ENCODE data around the gene ANKRD12.
"Not testable (repeated sequence)": the region's sequence is repeated elsewhere in the genome, so short reads cannot be mapped to it uniquely, and the experiment has no call there.

The ANKRD12 gene

DNA sequence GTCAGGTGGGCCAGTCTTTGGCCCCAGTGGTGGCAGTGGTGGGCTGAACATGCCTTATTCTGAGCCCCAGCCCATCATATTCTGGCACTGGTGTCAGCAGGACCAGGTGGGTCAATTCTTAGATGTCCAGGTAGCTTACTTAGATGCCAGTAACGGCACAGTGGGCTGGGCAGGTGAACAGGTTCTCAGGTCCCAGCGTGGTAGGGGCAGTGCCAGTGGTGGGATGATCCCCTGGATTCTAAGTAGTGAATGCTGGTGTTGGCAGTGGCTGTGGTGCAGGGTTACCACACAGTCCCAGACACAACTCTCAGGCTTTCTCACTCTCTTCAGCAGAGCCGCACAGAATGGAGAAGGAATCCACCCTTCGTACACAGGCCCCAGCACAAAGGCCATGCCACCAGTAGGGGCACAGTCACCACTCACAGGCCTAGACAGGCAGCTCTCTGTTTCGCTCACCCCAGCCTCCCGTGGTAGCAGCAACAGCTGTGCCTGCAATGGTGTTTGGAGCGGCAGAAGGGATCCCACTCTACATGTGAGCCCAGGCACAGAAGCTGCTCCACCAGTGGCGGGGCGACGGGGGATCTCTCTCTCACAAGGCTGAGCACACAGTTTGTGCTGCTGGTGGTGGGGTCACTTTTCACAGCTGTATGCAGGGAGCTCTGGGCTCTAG, 97.3 kb downstream of the ANKRD12 start:
- no peak for DNase-seq
- Mint-ChIP-seq H3K27me3 (no peaks in the 10 kb centered on the region), H3K9me3 (peaks cover 14% of the 10 kb centered on the region), H3K4me3 (no peak overlapping the region), H3K36me3 (ENCODE audit: low read depth) (peaks cover 95% of the 10 kb centered on the region), H3K4me1 (ENCODE audit: low read depth) (peaks cover 30% of the 10 kb centered on the region), H3K27ac (peak overlapping the region; percentile 7)

DNA sequence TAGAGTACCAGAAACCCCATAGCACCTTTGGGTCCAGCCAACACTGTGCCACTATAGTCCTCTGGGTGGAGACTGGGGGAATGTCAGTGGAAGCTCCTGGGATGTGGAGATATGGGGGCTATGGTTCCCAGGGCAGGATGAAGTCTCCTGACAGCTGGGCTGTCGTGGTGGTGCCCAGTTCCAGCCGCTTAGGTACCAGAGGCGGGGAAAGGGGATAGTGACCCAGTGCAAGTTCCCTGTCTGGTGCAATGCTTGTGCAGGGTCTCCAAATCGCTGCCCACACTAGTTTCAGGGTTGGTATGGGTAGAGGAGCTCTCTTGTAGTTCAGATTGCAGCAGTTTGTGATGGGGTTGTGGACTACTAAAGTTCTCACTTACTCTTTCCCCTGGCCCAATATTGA, 97.9 kb downstream of the ANKRD12 start:
- Mint-ChIP-seq H3K4me1 (ENCODE audit: low read depth) (peaks cover 24% of the 10 kb centered on the region), H3K27me3 (no peaks in the 10 kb centered on the region), H3K9me3 (peaks cover 14% of the 10 kb centered on the region), H3K27ac (peak overlapping the region; percentile 38), H3K4me3 (no peak overlapping the region), H3K36me3 (ENCODE audit: low read depth) (peaks cover 95% of the 10 kb centered on the region)
- no peak for DNase-seq

DNA sequence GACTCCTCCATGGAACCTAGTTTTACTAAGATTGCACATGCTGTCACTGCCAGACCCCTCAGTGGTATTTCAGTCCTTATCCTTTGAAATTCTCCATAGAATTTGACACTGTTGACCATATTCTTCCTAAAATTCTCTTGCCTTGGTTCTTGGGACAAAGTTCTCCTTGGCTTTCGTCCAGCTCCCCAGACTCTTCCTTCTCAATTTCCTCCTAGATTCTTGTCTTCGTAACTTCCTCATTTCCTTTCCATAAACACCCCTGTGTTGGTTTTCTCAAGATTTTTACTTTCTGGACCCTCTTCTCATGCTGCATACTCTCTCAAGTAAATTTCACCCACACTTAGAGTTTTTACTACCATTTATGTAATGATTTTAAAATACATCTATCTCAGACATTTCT, 101.4 kb downstream of the ANKRD12 start:
- Mint-ChIP-seq H3K4me1 (ENCODE audit: low read depth) (peaks cover 14% of the 10 kb centered on the region), H3K27me3 (no peaks in the 10 kb centered on the region), H3K4me3 (no peak overlapping the region), H3K36me3 (ENCODE audit: low read depth) (peaks cover 87% of the 10 kb centered on the region), H3K27ac (peak overlapping the region; percentile 7), H3K9me3 (no peaks in the 10 kb centered on the region)
- DNase-seq = no peak

DNA sequence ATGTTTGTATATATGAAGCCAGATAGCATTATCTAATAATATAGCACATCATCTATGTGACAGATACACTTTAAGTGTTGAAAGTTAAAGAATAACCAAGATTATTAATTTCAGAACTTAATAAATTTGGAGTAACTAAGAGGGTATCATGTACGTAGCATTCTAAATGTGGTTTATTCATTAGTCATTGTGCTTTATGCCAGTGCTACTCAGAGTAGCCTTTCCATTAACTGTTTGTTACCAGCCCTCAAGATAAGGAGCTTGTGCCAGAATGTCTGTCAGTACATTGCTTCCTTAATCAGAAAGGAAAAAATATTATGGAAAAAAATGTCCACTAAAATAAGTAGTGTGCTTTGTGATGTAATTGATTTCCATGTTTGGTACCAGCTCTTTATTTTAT, 103.1 kb downstream of the ANKRD12 start:
- no peak overlapping the region for H3K4me3 Mint-ChIP-seq
- H3K36me3 Mint-ChIP-seq (ENCODE audit: low read depth) = peaks cover 86% of the 10 kb centered on the region
- H3K27me3 Mint-ChIP-seq = no peaks in the 10 kb centered on the region
- peaks cover 24% of the 10 kb centered on the region for H3K4me1 Mint-ChIP-seq (ENCODE audit: low read depth)
- DNase-seq = no peak
- H3K9me3 Mint-ChIP-seq = no peaks in the 10 kb centered on the region
- peak overlapping the region; percentile 76 for H3K27ac Mint-ChIP-seq

DNA sequence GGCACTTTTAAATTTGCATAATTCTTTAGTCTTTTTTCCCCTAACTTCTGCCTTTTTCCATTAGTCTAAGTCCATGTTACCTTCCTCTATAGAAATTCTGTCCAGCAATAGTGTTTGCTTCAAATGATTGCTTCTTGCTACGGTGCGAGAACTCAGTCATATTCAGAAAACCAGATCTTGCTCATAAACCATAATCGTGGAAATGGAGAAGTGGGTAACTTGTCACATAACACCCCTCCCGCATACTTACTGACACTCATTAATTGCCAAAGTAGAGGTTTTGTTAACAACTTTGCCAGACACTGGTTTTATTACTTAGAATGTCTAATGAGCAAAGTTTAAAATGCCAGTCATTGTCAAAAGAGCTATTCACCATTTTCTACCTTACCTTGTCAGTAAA, 103.7 kb downstream of the ANKRD12 start:
- Mint-ChIP-seq H3K27me3 (no peaks in the 10 kb centered on the region), H3K4me3 (no peak overlapping the region), H3K4me1 (ENCODE audit: low read depth) (peaks cover 24% of the 10 kb centered on the region), H3K36me3 (ENCODE audit: low read depth) (peaks cover 84% of the 10 kb centered on the region), H3K27ac (peak overlapping the region; percentile 76), H3K9me3 (no peaks in the 10 kb centered on the region)
- no peak for DNase-seq

DNA sequence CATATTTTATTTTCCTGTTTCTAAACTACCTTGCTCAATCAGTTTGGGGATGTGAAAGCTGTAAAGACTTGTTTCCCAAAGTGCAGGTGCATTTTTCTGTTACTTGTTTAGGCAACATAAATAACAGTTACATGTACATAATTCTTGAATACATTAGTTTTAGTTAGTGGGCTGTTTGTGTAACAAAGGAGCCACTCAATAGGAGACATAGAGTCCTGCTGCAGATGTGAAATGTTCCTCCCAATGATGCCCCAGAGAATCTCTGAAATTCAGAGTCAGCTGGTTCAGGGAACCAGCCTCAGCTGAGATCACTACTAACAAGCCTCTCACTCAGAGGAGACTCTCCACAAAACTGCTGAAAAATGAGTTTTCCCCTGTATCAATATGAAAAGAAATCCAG, 106.4 kb downstream of the ANKRD12 start:
- H3K27ac Mint-ChIP-seq = peak overlapping the region; percentile 72
- no peak overlapping the region for H3K4me3 Mint-ChIP-seq
- H3K4me1 Mint-ChIP-seq (ENCODE audit: low read depth) = peaks cover 24% of the 10 kb centered on the region
- no peaks in the 10 kb centered on the region for H3K9me3 Mint-ChIP-seq
- no peak for DNase-seq
- H3K27me3 Mint-ChIP-seq = no peaks in the 10 kb centered on the region
- H3K36me3 Mint-ChIP-seq (ENCODE audit: low read depth) = peaks cover 79% of the 10 kb centered on the region

DNA sequence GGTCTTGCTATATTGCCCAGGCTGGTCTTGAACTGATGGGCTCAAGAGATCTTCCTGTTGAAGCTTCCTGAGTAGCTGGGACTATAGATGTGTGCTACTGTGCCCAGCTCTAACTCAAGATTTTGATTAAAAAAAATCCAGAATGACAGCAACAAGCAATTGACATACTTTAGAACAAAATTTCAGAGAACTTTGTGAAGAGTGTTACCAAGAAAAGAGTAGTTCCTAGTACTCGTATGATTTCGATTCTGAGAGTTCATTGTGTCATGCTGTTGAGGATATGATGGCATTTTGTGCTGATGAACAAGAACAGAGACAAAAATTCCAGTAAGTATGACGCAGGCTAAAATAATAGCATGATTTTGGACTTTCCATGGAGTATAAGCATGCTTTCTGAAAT, 107.8 kb downstream of the ANKRD12 start:
- Mint-ChIP-seq H3K9me3 (no peaks in the 10 kb centered on the region), H3K4me3 (no peak overlapping the region), H3K27ac (peak overlapping the region; percentile 72), H3K4me1 (ENCODE audit: low read depth) (peaks cover 19% of the 10 kb centered on the region), H3K36me3 (ENCODE audit: low read depth) (peaks cover 73% of the 10 kb centered on the region), H3K27me3 (no peaks in the 10 kb centered on the region)
- no peak for DNase-seq

DNA sequence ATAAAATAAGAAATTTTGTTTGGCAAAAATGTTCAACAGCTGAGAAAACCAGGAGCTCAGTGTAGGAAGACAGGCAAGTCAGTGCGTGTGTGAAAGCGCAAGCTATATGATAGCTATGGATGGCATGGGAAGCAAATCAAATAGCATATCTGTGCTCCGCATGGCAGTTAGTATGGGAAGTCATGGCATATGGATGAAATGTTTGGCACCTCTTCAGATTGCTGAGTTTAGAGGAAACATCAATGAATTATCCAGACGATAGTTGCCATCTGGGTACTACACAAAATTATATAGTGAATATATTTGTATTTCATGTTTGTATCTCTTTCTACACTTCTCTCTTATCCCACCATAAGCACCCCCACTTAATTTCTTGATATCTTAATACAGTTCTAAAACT, 112.1 kb downstream of the ANKRD12 start:
- no peaks in the 10 kb centered on the region for H3K27me3 Mint-ChIP-seq
- H3K36me3 Mint-ChIP-seq (ENCODE audit: low read depth) = peaks cover 75% of the 10 kb centered on the region
- no peak for DNase-seq
- no peak overlapping the region for H3K4me3 Mint-ChIP-seq
- peaks cover 6% of the 10 kb centered on the region for H3K4me1 Mint-ChIP-seq (ENCODE audit: low read depth)
- H3K9me3 Mint-ChIP-seq = no peaks in the 10 kb centered on the region
- no peak overlapping the region for H3K27ac Mint-ChIP-seq

DNA sequence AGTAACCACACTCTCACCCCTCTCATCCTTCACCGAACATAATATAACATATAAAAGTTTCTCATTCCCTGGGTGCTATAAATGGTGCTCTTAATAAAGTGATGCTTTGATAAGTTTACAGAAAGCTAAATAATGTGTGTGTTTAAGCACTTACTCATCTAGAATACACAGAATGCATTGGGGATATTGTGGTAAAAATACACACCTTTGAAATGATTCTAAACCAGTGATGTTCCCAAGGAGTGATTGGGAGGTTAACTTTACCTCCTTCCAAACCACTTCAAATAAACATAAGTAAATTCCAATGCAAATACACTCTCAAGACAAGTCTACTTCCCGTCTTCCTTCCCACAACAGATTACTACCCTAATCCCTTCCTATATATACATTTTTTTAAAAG, 112.7 kb downstream of the ANKRD12 start:
- H3K36me3 Mint-ChIP-seq (ENCODE audit: low read depth) = peaks cover 75% of the 10 kb centered on the region
- H3K27me3 Mint-ChIP-seq = no peaks in the 10 kb centered on the region
- H3K4me3 Mint-ChIP-seq = no peak overlapping the region
- no peak for DNase-seq
- no peaks in the 10 kb centered on the region for H3K9me3 Mint-ChIP-seq
- peaks cover 4% of the 10 kb centered on the region for H3K4me1 Mint-ChIP-seq (ENCODE audit: low read depth)
- H3K27ac Mint-ChIP-seq = no peak overlapping the region

DNA sequence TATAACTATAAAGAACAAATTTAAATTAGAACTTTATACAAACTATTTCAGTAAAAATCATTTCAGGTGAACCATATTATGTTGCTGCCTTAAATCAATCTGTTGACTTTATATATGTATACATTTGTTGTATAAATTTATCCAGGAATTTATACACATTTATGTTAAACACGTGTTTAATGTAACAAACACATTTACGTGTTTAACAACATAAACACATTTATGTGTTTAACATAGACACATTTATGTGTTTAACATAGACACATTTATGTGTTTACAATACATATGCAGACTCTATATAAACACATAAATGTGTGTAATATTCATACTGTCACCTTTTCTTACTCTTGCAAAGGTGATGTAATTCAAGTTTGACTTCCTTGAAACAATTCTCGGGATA, 122.6 kb downstream of the ANKRD12 start:
- H3K9me3 Mint-ChIP-seq = peaks cover 5% of the 10 kb centered on the region
- peaks cover 16% of the 10 kb centered on the region for H3K4me1 Mint-ChIP-seq (ENCODE audit: low read depth)
- no peak for DNase-seq
- no peaks in the 10 kb centered on the region for H3K27me3 Mint-ChIP-seq
- no peak overlapping the region for H3K27ac Mint-ChIP-seq
- H3K36me3 Mint-ChIP-seq (ENCODE audit: low read depth) = peaks cover 84% of the 10 kb centered on the region
- no peak overlapping the region for H3K4me3 Mint-ChIP-seq

DNA sequence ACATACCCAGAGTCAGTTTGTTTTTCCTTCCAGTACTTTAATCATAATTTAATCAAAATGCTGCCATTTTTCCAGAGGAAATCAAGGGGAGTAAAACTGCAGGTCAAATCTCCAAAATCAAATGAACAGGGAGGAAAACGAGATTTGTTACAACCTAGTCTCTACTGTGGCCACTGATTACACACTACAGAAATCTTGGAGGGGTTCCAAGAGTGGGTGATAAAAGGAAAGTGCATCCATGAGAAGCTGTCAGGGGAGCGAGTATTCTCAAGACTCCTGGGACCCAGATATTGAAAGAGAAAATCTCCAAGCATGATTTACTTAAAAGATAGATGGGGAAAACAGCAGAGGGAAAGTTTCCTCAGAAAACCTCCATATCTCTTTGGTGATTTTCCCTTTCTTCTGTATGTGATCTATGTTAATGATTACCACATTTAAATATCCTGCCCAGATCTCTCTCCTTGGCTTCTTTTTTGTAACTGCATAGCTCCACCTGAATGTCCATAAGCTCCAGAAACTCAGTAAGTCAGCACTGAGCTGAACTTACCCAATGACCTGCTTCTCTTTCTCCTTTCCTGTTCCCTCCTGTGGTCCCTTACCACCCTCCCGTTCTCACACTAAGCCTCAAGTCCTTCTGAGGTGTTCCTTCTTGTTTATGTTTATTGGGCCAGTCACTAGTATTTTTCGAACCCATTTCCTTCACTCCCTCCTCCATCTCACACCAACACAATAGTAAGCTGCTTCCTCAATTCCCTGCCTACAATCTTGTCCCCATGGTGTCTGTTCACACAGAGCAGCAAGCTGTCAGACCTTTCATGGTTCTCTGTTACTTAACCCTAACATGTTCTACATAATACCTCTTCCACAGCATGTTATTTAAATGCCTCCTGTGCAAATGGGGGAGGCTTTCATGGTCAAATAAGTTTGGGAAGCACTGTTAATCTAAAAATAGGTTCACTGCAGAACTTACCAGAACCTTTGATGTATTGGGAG, 124.1 kb downstream of the ANKRD12 start:
- DNase-seq = no peak
- H3K36me3 Mint-ChIP-seq (ENCODE audit: low read depth) = peaks cover 84% of the 10 kb centered on the region
- H3K27ac Mint-ChIP-seq = peak overlapping the region; percentile 13
- no peak overlapping the region for H3K4me3 Mint-ChIP-seq
- no peaks in the 10 kb centered on the region for H3K27me3 Mint-ChIP-seq
- H3K9me3 Mint-ChIP-seq = peaks cover 2% of the 10 kb centered on the region
- H3K4me1 Mint-ChIP-seq (ENCODE audit: low read depth) = peaks cover 16% of the 10 kb centered on the region

DNA sequence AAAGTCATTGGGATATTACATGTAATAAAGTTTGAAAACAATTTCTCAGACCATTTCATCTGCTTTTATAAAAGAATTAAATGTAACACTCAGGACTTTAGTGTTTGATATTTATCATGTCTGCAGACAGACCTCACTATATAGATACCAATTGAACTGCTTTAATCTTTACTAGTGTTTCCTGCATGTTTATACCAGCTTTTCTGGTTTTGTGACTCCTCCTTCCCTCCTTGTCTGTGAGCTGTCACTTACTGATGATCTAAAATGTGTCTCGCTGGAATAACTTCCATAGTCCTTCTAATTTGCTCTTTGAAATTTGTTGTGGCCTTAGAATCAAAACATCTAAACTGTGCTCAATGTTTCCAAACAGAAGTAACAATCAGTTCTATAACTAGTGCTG, 126.7 kb downstream of the ANKRD12 start:
- H3K4me1 Mint-ChIP-seq (ENCODE audit: low read depth) = peaks cover 5% of the 10 kb centered on the region
- H3K27ac Mint-ChIP-seq = peak overlapping the region; percentile 12
- peaks cover 80% of the 10 kb centered on the region for H3K36me3 Mint-ChIP-seq (ENCODE audit: low read depth)
- peaks cover 5% of the 10 kb centered on the region for H3K9me3 Mint-ChIP-seq
- H3K4me3 Mint-ChIP-seq = no peak overlapping the region
- DNase-seq = no peak
- H3K27me3 Mint-ChIP-seq = no peaks in the 10 kb centered on the region

DNA sequence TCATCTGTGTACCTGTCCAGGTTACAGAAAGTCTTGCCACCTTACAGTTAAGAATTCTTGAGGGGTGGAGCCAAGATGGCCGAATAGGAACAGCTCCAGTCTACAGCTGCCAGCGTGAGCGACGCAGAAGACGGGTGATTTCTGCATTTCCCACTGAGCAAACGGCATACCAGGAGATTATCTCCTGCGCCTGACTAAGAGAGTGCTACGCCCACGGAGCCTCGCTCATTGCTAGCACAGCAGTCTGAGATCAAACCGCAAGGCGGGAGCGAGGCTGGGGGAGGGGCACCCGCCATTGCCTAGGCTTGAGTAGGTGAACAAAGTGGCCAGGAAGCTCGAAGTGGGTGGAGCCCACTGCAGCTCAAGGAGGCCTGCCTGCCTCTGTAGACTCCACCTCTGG, 128.2 kb downstream of the ANKRD12 start:
- H3K36me3 Mint-ChIP-seq (ENCODE audit: low read depth) = peaks cover 86% of the 10 kb centered on the region
- not testable (repeated sequence) for H3K4me3 Mint-ChIP-seq; H3K27ac Mint-ChIP-seq; DNase-seq; H3K27me3 Mint-ChIP-seq; H3K4me1 Mint-ChIP-seq (ENCODE audit: low read depth); H3K9me3 Mint-ChIP-seq

DNA sequence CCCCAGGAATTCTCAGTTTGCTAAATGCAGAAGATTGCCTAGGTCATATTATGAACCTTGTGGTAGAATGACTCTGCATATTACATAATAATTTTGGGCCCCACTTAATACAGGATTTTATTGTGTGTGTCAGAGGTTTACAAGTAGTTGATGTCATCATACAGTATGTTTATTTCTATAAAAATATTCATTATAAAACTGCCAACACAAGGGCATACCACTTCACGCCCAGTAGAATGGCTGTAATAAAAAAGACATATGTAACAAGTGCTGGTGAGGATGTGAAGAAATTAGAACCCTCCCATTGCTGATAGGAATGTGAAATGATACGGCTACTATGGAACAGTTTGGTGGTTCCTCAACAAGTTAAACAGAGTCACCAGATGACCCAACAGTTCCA, 136.6 kb downstream of the ANKRD12 start:
- H3K27me3 Mint-ChIP-seq = no peaks in the 10 kb centered on the region
- no peaks in the 10 kb centered on the region for H3K4me1 Mint-ChIP-seq (ENCODE audit: low read depth)
- no peak overlapping the region for H3K27ac Mint-ChIP-seq
- peaks cover 81% of the 10 kb centered on the region for H3K36me3 Mint-ChIP-seq (ENCODE audit: low read depth)
- H3K9me3 Mint-ChIP-seq = peaks cover 2% of the 10 kb centered on the region
- DNase-seq = no peak
- no peak overlapping the region for H3K4me3 Mint-ChIP-seq

DNA sequence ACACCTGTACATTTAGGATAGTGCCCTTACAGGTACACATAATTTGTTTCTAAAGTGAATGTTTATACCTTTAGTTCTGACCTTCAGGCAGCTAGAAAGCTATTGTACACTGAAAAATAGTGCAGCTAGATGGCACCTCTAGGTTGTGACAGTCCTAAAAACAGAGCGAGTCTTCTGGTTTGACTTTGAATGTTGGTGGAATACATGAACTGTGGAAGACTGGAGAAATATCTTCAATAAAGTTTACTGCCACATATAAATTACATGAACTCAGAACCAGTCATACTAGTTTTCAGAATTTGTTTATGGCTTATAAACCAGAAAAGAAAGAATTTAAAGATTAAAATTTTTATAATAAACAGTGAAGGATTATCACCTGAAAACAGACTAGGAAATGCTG, 139.3 kb downstream of the ANKRD12 start:
- DNase-seq = no peak
- Mint-ChIP-seq H3K4me3 (no peak overlapping the region), H3K27ac (no peak overlapping the region), H3K27me3 (no peaks in the 10 kb centered on the region), H3K4me1 (ENCODE audit: low read depth) (no peaks in the 10 kb centered on the region), H3K9me3 (no peaks in the 10 kb centered on the region), H3K36me3 (ENCODE audit: low read depth) (peaks cover 82% of the 10 kb centered on the region)
